Peyer's patch (tissue), 4 donors: ENCODE data around the gene ZNF628.

ENCODE experiments used
- POLR2A ChIP-seq, 2 donors: fragments of 450-650 bp; IDR thresholded peaks; one replicate each; pipeline ENCODE4 v1.5.1; 2017; ENCODE audit warnings: antibody characterized with exemption in 2 of 2, mild to moderate bottlenecking in 2 of 2, moderate library complexity in 2 of 2
- TF ChIP-seq, protein P1 (sequence below), 6 experiments: fragments of 450-650 bp in 4 of 6; fragments of 200-600 bp in 2 of 6; sonication (generic) in 1 of 6; IDR thresholded peaks; one replicate each; pipeline ENCODE4 v1.5.1; 2017 to 2019; ENCODE audit warnings: antibody characterized with exemption in 6 of 6, mild to moderate bottlenecking in 3 of 6, moderate library complexity in 1 of 6

GRCh38 chr19:55451163-55451964 is 25.1 kb upstream of the ZNF628 start:
- TF ChIP-seq, protein P1, sequence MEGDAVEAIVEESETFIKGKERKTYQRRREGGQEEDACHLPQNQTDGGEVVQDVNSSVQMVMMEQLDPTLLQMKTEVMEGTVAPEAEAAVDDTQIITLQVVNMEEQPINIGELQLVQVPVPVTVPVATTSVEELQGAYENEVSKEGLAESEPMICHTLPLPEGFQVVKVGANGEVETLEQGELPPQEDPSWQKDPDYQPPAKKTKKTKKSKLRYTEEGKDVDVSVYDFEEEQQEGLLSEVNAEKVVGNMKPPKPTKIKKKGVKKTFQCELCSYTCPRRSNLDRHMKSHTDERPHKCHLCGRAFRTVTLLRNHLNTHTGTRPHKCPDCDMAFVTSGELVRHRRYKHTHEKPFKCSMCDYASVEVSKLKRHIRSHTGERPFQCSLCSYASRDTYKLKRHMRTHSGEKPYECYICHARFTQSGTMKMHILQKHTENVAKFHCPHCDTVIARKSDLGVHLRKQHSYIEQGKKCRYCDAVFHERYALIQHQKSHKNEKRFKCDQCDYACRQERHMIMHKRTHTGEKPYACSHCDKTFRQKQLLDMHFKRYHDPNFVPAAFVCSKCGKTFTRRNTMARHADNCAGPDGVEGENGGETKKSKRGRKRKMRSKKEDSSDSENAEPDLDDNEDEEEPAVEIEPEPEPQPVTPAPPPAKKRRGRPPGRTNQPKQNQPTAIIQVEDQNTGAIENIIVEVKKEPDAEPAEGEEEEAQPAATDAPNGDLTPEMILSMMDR (IDR thresholded peaks at IDR 0.05), result no peak
- TF ChIP-seq POLR2A (IDR thresholded peaks at IDR 0.05), result no peak
